Measurements from ENCODE around the gene MME. TPM values are rescaled to one million over a fixed set of nuclear protein-coding genes. Genes with fewer than 3 reads are reported as not detected.

MME gene
- total RNA-seq, 2 donors from 2014 or later, result 3.4 to 11.2 TPM

- WGBS, 2 donors, result 24 to 26% methylated on average over 2 of the region's 2 CpGs
- DNase-seq (peak in 1 of 4 donors; percentile 13), ATAC-seq (no peak)
- Histone ChIP-seq H3K4me3 (no peak overlapping the region), H3K36me3 (replicated peaks in 1 of 2; ENCODE audit: insufficient read depth in 1 of 2, low read depth in 2 of 2) (no peaks in the 10 kb centered on the region), H3K9me3 (no peaks in the 10 kb centered on the region), H3K4me1 (no peaks in the 10 kb centered on the region), H3K27me3 (no peaks in the 10 kb centered on the region), H3K27ac (no peak overlapping the region)
- TF ChIP-seq POLR2A (IDR thresholded peaks at IDR 0.05) (no peak), CTCF (IDR thresholded peaks at IDR 0.05) (no peak)
- intact Hi-C loops (cut with DNase I), result no loop called here
Measured at GRCh38 chr3:155101398-155101797, 21.3 kb downstream of the MME start.

GRCh38 chr3:155102329-155102728 lies 22.2 kb downstream of the MME start:
- Histone ChIP-seq H3K9me3 (no peaks in the 10 kb centered on the region), H3K27me3 (no peaks in the 10 kb centered on the region), H3K27ac (no peak overlapping the region), H3K4me3 (no peak overlapping the region), H3K4me1 (no peaks in the 10 kb centered on the region), H3K36me3 (replicated peaks in 1 of 2; ENCODE audit: insufficient read depth in 1 of 2, low read depth in 2 of 2) (no peaks in the 10 kb centered on the region)
- intact Hi-C loops (cut with DNase I), result no loop called here
- no peak for ATAC-seq
- no peak for DNase-seq
- WGBS, 2 donors, result 53 to 56% methylated on average over 2 of the region's 2 CpGs
- TF ChIP-seq POLR2A (IDR thresholded peaks at IDR 0.05) (no peak), CTCF (IDR thresholded peaks at IDR 0.05) (no peak)

GRCh38 chr3:155103686-155104085 lies 23.6 kb downstream of the MME start:
- Histone ChIP-seq H3K4me1 (no peaks in the 10 kb centered on the region), H3K27me3 (no peaks in the 10 kb centered on the region), H3K27ac (no peak overlapping the region), H3K36me3 (replicated peaks in 1 of 2; ENCODE audit: insufficient read depth in 1 of 2, low read depth in 2 of 2) (no peaks in the 10 kb centered on the region), H3K9me3 (no peaks in the 10 kb centered on the region), H3K4me3 (no peak overlapping the region)
- WGBS, 2 donors, result 61 to 75% methylated on average over 2 of the region's 2 CpGs
- TF ChIP-seq POLR2A (IDR thresholded peaks at IDR 0.05) (no peak), CTCF (IDR thresholded peaks at IDR 0.05) (no peak)
- DNase-seq (no peak), ATAC-seq (no peak)
- intact Hi-C loops (cut with DNase I), result no loop called here

GRCh38 chr3:155106119-155106518 lies 26.0 kb downstream of the MME start:
- no peak for DNase-seq
- no peak for ATAC-seq
- intact Hi-C loops (cut with DNase I), result no loop called here

More at GRCh38 chr3:155106119-155106518, 26.0 kb downstream of the MME start:
- TF ChIP-seq POLR2A (IDR thresholded peaks at IDR 0.05) (no peak), CTCF (IDR thresholded peaks at IDR 0.05) (no peak)
- no peak overlapping the region for H3K4me3 ChIP-seq
- no peaks in the 10 kb centered on the region for H3K27me3 ChIP-seq
- 36 to 42% methylated on average over 2 of the region's 2 CpGs for WGBS, 2 donors
- H3K4me1 ChIP-seq, result no peaks in the 10 kb centered on the region
- H3K9me3 ChIP-seq, result no peaks in the 10 kb centered on the region
- no peak overlapping the region for H3K27ac ChIP-seq
- H3K36me3 ChIP-seq (replicated peaks in 1 of 2; ENCODE audit: insufficient read depth in 1 of 2, low read depth in 2 of 2), result no peaks in the 10 kb centered on the region

Data from body of pancreas (tissue), 4 donors.